H9 (cell line): Measurements from ENCODE around the gene DPP6. TPM values are rescaled to one million over a fixed set of nuclear protein-coding genes. Genes with fewer than 3 reads are reported as not detected.

Experiments
- DNase-seq: peaks from one replicate; pipeline ENCODE4 v3.0.0-alpha.2; 2017
- H2AFZ ChIP-seq: one replicate; pipeline ENCODE4 v1.6.1; 2013; ENCODE audit warnings: mild to moderate bottlenecking, low read length, control low read depth, moderate library complexity
- H2AK5ac ChIP-seq: 2 replicates; pipeline ENCODE4 v1.6.1; 2013; ENCODE audit warnings: low read length, control low read depth, mixed read lengths; ENCODE audit not compliant: insufficient read length
- H2BK120ac ChIP-seq: one replicate; pipeline ENCODE4 v1.6.1; 2013; ENCODE audit warnings: low read depth, mild to moderate bottlenecking, low read length, control low read depth, inconsistent platforms; ENCODE audit not compliant: poor library complexity, severe bottlenecking
- H2BK12ac ChIP-seq: 2 replicates; pipeline ENCODE4 v1.6.1; 2013; ENCODE audit warnings: low read length, control low read depth, mixed read lengths, low read depth; ENCODE audit not compliant: insufficient read length
- H2BK15ac ChIP-seq: 2 replicates; pipeline ENCODE4 v1.6.1; 2013; ENCODE audit warnings: low read depth, low read length, control low read depth
- H2BK20ac ChIP-seq: one replicate; pipeline ENCODE4 v1.6.1; 2013; ENCODE audit warnings: low read depth, mild to moderate bottlenecking, low read length, control low read depth, inconsistent platforms; ENCODE audit not compliant: poor library complexity, severe bottlenecking
- H2BK5ac ChIP-seq: 2 replicates; pipeline ENCODE4 v1.6.1; 2013; ENCODE audit warnings: low read length, control low read depth, mixed read lengths; ENCODE audit not compliant: insufficient read length
- H3K14ac ChIP-seq: 2 replicates; pipeline ENCODE4 v1.6.1; 2013; ENCODE audit warnings: low read length, control low read depth; ENCODE audit not compliant: insufficient read depth
- H3K18ac ChIP-seq: 2 replicates; pipeline ENCODE4 v1.6.1; 2013; ENCODE audit warnings: low read depth, mild to moderate bottlenecking, mixed read lengths, low read length, control low read depth; ENCODE audit not compliant: insufficient read length
- H3K23ac ChIP-seq: 2 replicates; pipeline ENCODE4 v1.6.1; 2013; ENCODE audit warnings: low read length, control low read depth, mixed read lengths, low read depth; ENCODE audit not compliant: insufficient read length
- H3K23me2 ChIP-seq: 2 replicates; pipeline ENCODE4 v1.6.1; 2013; ENCODE audit warnings: low read depth, mild to moderate bottlenecking, mixed read lengths, low read length, control low read depth; ENCODE audit not compliant: insufficient read length, poor library complexity, severe bottlenecking
- H3K27ac ChIP-seq: 2 replicates; pipeline ENCODE4 v1.5.1; 2013; ENCODE audit warnings: low read length, control low read depth, mixed read lengths, low read depth; ENCODE audit not compliant: insufficient read length
- H3K27me3 ChIP-seq: 2 replicates; pipeline ENCODE4 v1.6.1; 2013; ENCODE audit warnings: low read length, control low read depth, inconsistent platforms; ENCODE audit not compliant: insufficient read depth
- H3K4ac ChIP-seq: 2 replicates; pipeline ENCODE4 v1.6.1; 2013; ENCODE audit warnings: low read depth, mild to moderate bottlenecking, control low read depth, inconsistent platforms, low read length, moderate library complexity
- H3K4me1 ChIP-seq: 2 replicates; pipeline ENCODE4 v1.6.1; 2013; ENCODE audit warnings: low read length, control low read depth, inconsistent platforms; ENCODE audit not compliant: insufficient read depth
- H3K4me2 ChIP-seq: 2 replicates; pipeline ENCODE4 v1.6.1; 2013; ENCODE audit warnings: low read length, control low read depth, mixed read lengths; ENCODE audit not compliant: insufficient read length, insufficient read depth
- H3K56ac ChIP-seq: 2 replicates; pipeline ENCODE4 v1.6.1; 2013; ENCODE audit warnings: low read depth, mild to moderate bottlenecking, mixed read lengths, low read length, control low read depth; ENCODE audit not compliant: insufficient read length
- H3K79me1 ChIP-seq: 2 replicates; pipeline ENCODE4 v1.6.1; 2013; ENCODE audit warnings: low read depth, mild to moderate bottlenecking, moderate library complexity, low read length, control low read depth, inconsistent platforms; ENCODE audit not compliant: insufficient read depth, poor library complexity, severe bottlenecking
- H3K79me2 ChIP-seq: 2 replicates; pipeline ENCODE4 v1.6.1; 2013; ENCODE audit warnings: low read length, control low read depth, inconsistent platforms; ENCODE audit not compliant: insufficient read depth
- H3K9ac ChIP-seq: 2 replicates; pipeline ENCODE4 v1.6.1; 2013; ENCODE audit warnings: low read length, control low read depth, mixed read lengths; ENCODE audit not compliant: insufficient read length; ENCODE audit errors: extremely low read depth
- H3K9me3 ChIP-seq: one replicate; pipeline ENCODE4 v1.6.1; 2013; ENCODE audit warnings: low read depth, low read length, inconsistent platforms; ENCODE audit not compliant: control insufficient read depth
- H3T11ph ChIP-seq: one replicate; pipeline ENCODE4 v1.6.1; 2013; ENCODE audit warnings: mild to moderate bottlenecking, low read length, control low read depth, inconsistent platforms
- H4K20me1 ChIP-seq: one replicate; pipeline ENCODE4 v1.6.1; 2013; ENCODE audit not compliant: control insufficient read depth, insufficient read length, insufficient read depth
- H4K5ac ChIP-seq: 2 replicates; pipeline ENCODE4 v1.6.1; 2013; ENCODE audit warnings: low read depth, mild to moderate bottlenecking, mixed read lengths, low read length, control low read depth; ENCODE audit not compliant: insufficient read length
- H4K8ac ChIP-seq: replicated peaks from 2 replicates; pipeline ENCODE4 v1.6.1; 2013; ENCODE audit warnings: low read length, control low read depth, mixed read lengths, low read depth; ENCODE audit not compliant: insufficient read length
- H4K91ac ChIP-seq: 2 replicates; pipeline ENCODE4 v1.6.1; 2013; ENCODE audit warnings: low read depth, mild to moderate bottlenecking, moderate library complexity, mixed read lengths, low read length, control low read depth; ENCODE audit not compliant: insufficient read length
- H3K27ac Mint-ChIP-seq, 3 experiments: 2 replicates in 2 of 3; 3 replicates in 1 of 3; pipeline ENCODE4 v1.8.0; 2020 to 2021; ENCODE audit warnings: mixed read lengths in 3 of 3, mild to moderate bottlenecking in 1 of 3, moderate library complexity in 1 of 3
- H3K27me3 Mint-ChIP-seq: 2 replicates; pipeline ENCODE4 v1.8.0; 2021; ENCODE audit warnings: low read depth, mild to moderate bottlenecking, moderate library complexity, mixed read lengths
- H3K36me3 Mint-ChIP-seq, 3 experiments: 2 replicates in 2 of 3; 3 replicates in 1 of 3; pipeline ENCODE4 v1.8.0; 2020 to 2021; ENCODE audit warnings: low read depth in 3 of 3, mixed read lengths in 3 of 3; ENCODE audit not compliant: insufficient read depth in 1 of 3
- H3K4me1 Mint-ChIP-seq, 2 experiments: 2 replicates each; pipeline ENCODE4 v1.8.0; 2020; ENCODE audit warnings: mixed read lengths in 2 of 2
- H3K4me3 Mint-ChIP-seq, 2 experiments: 2 replicates in 1 of 2; 3 replicates in 1 of 2; pipeline ENCODE4 v1.8.0; 2020 to 2021; ENCODE audit warnings: mild to moderate bottlenecking in 2 of 2, mixed read lengths in 2 of 2, moderate library complexity in 1 of 2
- H3K9me3 Mint-ChIP-seq, 2 experiments: 2 replicates in 1 of 2; 3 replicates in 1 of 2; pipeline ENCODE4 v1.8.0; 2020; ENCODE audit warnings: mild to moderate bottlenecking in 2 of 2, mixed read lengths in 2 of 2, moderate library complexity in 1 of 2
- CTCF ChIP-seq: fragments of 200-600 bp; sonication (generic); conservative IDR thresholded peaks from 3 replicates; pipeline ENCODE4 v1.8.0; 2021; ENCODE audit warnings: antibody characterized with exemption, mild to moderate bottlenecking
- WGBS: extraction: QIAGEN DNeasy Blood & Tissue Kit; methylation state at CpG from one replicate; pipeline ENCODE4 v1.1.7; 2013; ENCODE audit warnings: missing lambda C conversion rate, low lambda C conversion rate, mixed read lengths; ENCODE audit not compliant: insufficient read length; ENCODE audit errors: extremely low coverage; 5-methylcytosine and 5-hydroxymethylcytosine counted together
- total RNA-seq: library from RNA; stranded (reverse); gene quantifications from 2 replicates; pipeline ENCODE4 v1.2.1, GENCODE V29; 2021

DPP6 gene
- total RNA-seq, 1 experiment from 2014 or later = 4.5 TPM

GRCh38 chr7:154844955-154845354, 792.8 kb downstream of the DPP6 start:
- H2BK120ac ChIP-seq = no peak overlapping the region
- no peaks in the 10 kb centered on the region for H3K27me3 ChIP-seq
- no peak overlapping the region for H4K5ac ChIP-seq
- Mint-ChIP-seq H3K9me3 (peaks cover 0 to 4% of the 10 kb centered on the region in 2 experiments; a peak in 2 of 5 replicates), H3K36me3 (0 out of 7 replicates have a peak, but pooled peaks cover 0 to 2% (median 0%) of the 10 kb centered on the region in 3 experiments), H3K27ac (no peak overlapping the region), H3K27me3 (no peaks in the 10 kb centered on the region), H3K4me3 (no peak overlapping the region), H3K4me1 (0 out of 4 replicates have a peak, but pooled peaks cover 3 to 5% of the 10 kb centered on the region in 2 experiments)
- no peak overlapping the region for H3K9ac ChIP-seq
- no peak overlapping the region for H3K56ac ChIP-seq
- no peak overlapping the region for H4K8ac ChIP-seq
- H4K91ac ChIP-seq = no peak overlapping the region
- no peaks in the 10 kb centered on the region for H3K23me2 ChIP-seq
- H2BK15ac ChIP-seq = no peak overlapping the region
- H4K20me1 ChIP-seq = no peaks in the 10 kb centered on the region
- H2BK12ac ChIP-seq = no peak overlapping the region
- DNase-seq = no peak
- H3K14ac ChIP-seq = no peak overlapping the region
- H2BK20ac ChIP-seq = no peak overlapping the region
- no peaks in the 10 kb centered on the region for H3K4me1 ChIP-seq
- H3K4ac ChIP-seq = no peak overlapping the region
- H3K27ac ChIP-seq = no peak overlapping the region
- no peak for TF ChIP-seq CTCF
- no peak overlapping the region for H2BK5ac ChIP-seq
- H2AFZ ChIP-seq = no peak overlapping the region
- no peak overlapping the region for H2AK5ac ChIP-seq
- no peaks in the 10 kb centered on the region for H3K79me1 ChIP-seq
- H3K4me2 ChIP-seq = no peak overlapping the region
- WGBS = no CpG with 5 or more reads among the region's 5 CpGs
- H3K23ac ChIP-seq = no peak overlapping the region
- no peaks in the 10 kb centered on the region for H3K79me2 ChIP-seq
- H3K9me3 ChIP-seq = no peaks in the 10 kb centered on the region
- no peak overlapping the region for H3K18ac ChIP-seq
- no peak overlapping the region for H3T11ph ChIP-seq
